Spleen (tissue), 11 donors: Measurements from ENCODE around the gene MPP2. TPM values are rescaled to one million over a fixed set of nuclear protein-coding genes. Genes with fewer than 3 reads are reported as not detected.

Source experiments
- DNase-seq: peaks from one replicate; pipeline ENCODE4 v3.0.0-alpha.2; 2020
- H3K27ac ChIP-seq, 8 donors: fragments of 200-600 bp; sonication (generic) in 7 of 8; 1 replicate in 4 of 8; 2 replicates in 4 of 8; pipeline versions ENCODE4 v1.5.0 to v1.8.0; 2016 to 2021; ENCODE audit warnings: inconsistent platforms in 4 of 8, mild to moderate bottlenecking in 4 of 8, moderate library complexity in 1 of 8
- H3K27me3 ChIP-seq, 7 donors: fragments of 200-600 bp; sonication (generic) in 6 of 7; replicated peaks in 1 of 7; 1 replicate in 4 of 7; 2 replicates in 3 of 7; pipeline versions ENCODE4 v1.5.0 to v1.8.0; 2016 to 2021; ENCODE audit warnings: inconsistent platforms in 3 of 7, mild to moderate bottlenecking in 1 of 7
- H3K36me3 ChIP-seq, 6 donors: fragments of 200-600 bp; sonication (generic) in 5 of 6; 1 replicate in 4 of 6; 2 replicates in 2 of 6; pipeline versions ENCODE4 v1.5.0 to v1.8.0; 2016 to 2021; ENCODE audit warnings: inconsistent platforms in 2 of 6
- H3K4me1 ChIP-seq, 6 donors: fragments of 200-600 bp; sonication (generic) in 5 of 6; 1 replicate in 3 of 6; 2 replicates in 3 of 6; pipeline versions ENCODE4 v1.5.0 to v1.8.0; 2016 to 2021; ENCODE audit warnings: inconsistent platforms in 3 of 6
- H3K4me3 ChIP-seq, 8 donors: fragments of 200-600 bp; sonication (generic) in 7 of 8; 1 replicate in 4 of 8; 2 replicates in 4 of 8; pipeline versions ENCODE4 v1.5.0 to v1.8.0; 2016 to 2021; ENCODE audit warnings: inconsistent platforms in 4 of 8, mild to moderate bottlenecking in 4 of 8, moderate library complexity in 2 of 8
- H3K9me3 ChIP-seq, 8 donors: fragments of 200-600 bp; sonication (generic) in 7 of 8; 1 replicate in 4 of 8; 2 replicates in 4 of 8; pipeline versions ENCODE4 v1.5.0 to v1.8.0; 2016 to 2021; ENCODE audit warnings: inconsistent platforms in 4 of 8
- CTCF ChIP-seq, 11 experiments: fragments of 200-600 bp in 7 of 11; fragments of 450-650 bp in 4 of 11; sonication (generic) in 4 of 11; IDR thresholded peaks in 8 of 11; conservative IDR thresholded peaks in 3 of 11; 1 replicate in 7 of 11; 2 replicates in 4 of 11; pipeline versions ENCODE4 v1.4.0 to v1.8.0; 2016 to 2021; ENCODE audit warnings: antibody characterized with exemption in 11 of 11, inconsistent platforms in 4 of 11, mild to moderate bottlenecking in 1 of 11
- POLR2A ChIP-seq, 3 donors: fragments of 450-650 bp; IDR thresholded peaks; one replicate each; pipeline ENCODE4 v1.5.1; 2017; ENCODE audit warnings: antibody characterized with exemption in 3 of 3, mild to moderate bottlenecking in 1 of 3
- POLR2AphosphoS5 ChIP-seq, 3 donors: sonication (generic); formaldehyde crosslinking; IDR thresholded peaks; one replicate each; pipeline ENCODE4 v1.5.1; 2017; ENCODE audit warnings: antibody characterized with exemption in 3 of 3
- WGBS, 5 donors: extraction: QIAGEN DNeasy Blood & Tissue Kit in 3 of 5; methylation state at CpG; one replicate each; pipeline versions ENCODE4 v1.1.5 to v1.1.7; 2013 to 2018; 5-methylcytosine and 5-hydroxymethylcytosine counted together
- intact Hi-C: fragments of 100-400 bp; cut with DNase I; formaldehyde crosslinking; loops from one replicate; pipeline ENCODE4 v1.15.0; 2023; ENCODE audit warnings: low total_unique reads
- polyA plus RNA-seq, 3 donors: library from polyadenylated mRNA; stranded (reverse); fragments of 200-250 nt; gene quantifications; one replicate each; pipeline ENCODE4 v1.2.1, GENCODE V29; 2013
- total RNA-seq, 7 donors: library from RNA; depleted of rRNA in 3 of 7; stranded (reverse); fragments of >200 nt in 3 of 7; fragmentation: NEBNext Ultra II Directional in 4 of 7; extraction: Animal tissue kit (Norgen Biotek cat#: 25700) in 4 of 7; gene quantifications; one replicate each; pipeline versions ENCODE4 v1.1.0 to v1.2.1, GENCODE V29; 2016 to 2021
- donor health status: healthy with polysubstance abuse.
- donor health status: DM: no; HTN: no; CAD: no; lungs with moderate emphysema.
- donor health status: DM: no; HTN: no; CAD: no.
- donor health status: Bipolar disorder and iron deficiency.
- donor health status: healthy.
- donor health status: DM: no; HTN: no; CAD: no.
- donor health status: DM: yes; HTN: yes; CAD: no.

MPP2 gene
- total and polyA plus RNA-seq, 10 donors, result 0.13 to 2.4 (median 0.92) TPM

- intact Hi-C loops, result no loop called here
- DNase-seq, result peak; percentile 34
Observed at GRCh38 chr17:43877031-43877430, 30.3 kb downstream of the MPP2 start.

GRCh38 chr17:43875476-43876147 is 31.7 kb downstream of the MPP2 start:
- intact Hi-C loops, result no loop called here
- H3K27ac ChIP-seq, result no peak overlapping the region
- peaks cover 0 to 14% (median 8%) of the 10 kb centered on the region in 6 donors for H3K4me1 ChIP-seq
- H3K27me3 ChIP-seq, result peaks cover 0 to 18% (median 0%) of the 10 kb centered on the region in 7 donors
- TF ChIP-seq POLR2AphosphoS5 (IDR thresholded peaks at IDR 0.05) (no peak), CTCF (IDR thresholded peaks at IDR 0.05 in 8 of 11, conservative IDR thresholded peaks at IDR 0.05 in 3 of 11) (no peak), POLR2A (IDR thresholded peaks at IDR 0.05) (no peak)
- no peaks in the 10 kb centered on the region for H3K36me3 ChIP-seq
- peak; percentile 33 for DNase-seq
- no peaks in the 10 kb centered on the region for H3K9me3 ChIP-seq
- 72 to 89% (median 84%) methylated on average over 3 of the region's 3 CpGs for WGBS, 5 donors
- H3K4me3 ChIP-seq, result no peak overlapping the region

More at GRCh38 chr17:43877031-43877430, 30.3 kb downstream of the MPP2 start:
- Histone ChIP-seq H3K4me1 (peaks cover 0 to 14% (median 8%) of the 10 kb centered on the region in 6 donors), H3K4me3 (no peak overlapping the region), H3K27ac (no peak overlapping the region), H3K36me3 (no peaks in the 10 kb centered on the region), H3K9me3 (no peaks in the 10 kb centered on the region), H3K27me3 (peaks cover 0 to 18% (median 0%) of the 10 kb centered on the region in 7 donors)
- TF ChIP-seq POLR2A (IDR thresholded peaks at IDR 0.05), result no peak
- no peak for TF ChIP-seq CTCF (IDR thresholded peaks at IDR 0.05 in 8 of 11, conservative IDR thresholded peaks at IDR 0.05 in 3 of 11)
- no peak for TF ChIP-seq POLR2AphosphoS5 (IDR thresholded peaks at IDR 0.05)
- WGBS, 5 donors, result 82 to 89% (median 86%) methylated on average over 7 of the region's 7 CpGs

- Histone ChIP-seq H3K4me3 (no peak overlapping the region), H3K27me3 (peaks cover 0 to 23% (median 0%) of the 10 kb centered on the region in 7 donors), H3K9me3 (no peaks in the 10 kb centered on the region), H3K4me1 (peaks cover 0 to 14% (median 8%) of the 10 kb centered on the region in 6 donors), H3K36me3 (no peaks in the 10 kb centered on the region), H3K27ac (no peak overlapping the region)
- no peak for TF ChIP-seq POLR2AphosphoS5 (IDR thresholded peaks at IDR 0.05)
- TF ChIP-seq CTCF (IDR thresholded peaks at IDR 0.05 in 8 of 11, conservative IDR thresholded peaks at IDR 0.05 in 3 of 11), result no peak
- TF ChIP-seq POLR2A (IDR thresholded peaks at IDR 0.05), result no peak
- no peak for DNase-seq
- WGBS, 5 donors, result 86 to 91% (median 87%) methylated on average over 3 of the region's 3 CpGs
- intact Hi-C loops, result no loop called here
Observed at GRCh38 chr17:43874293-43874692, 33.0 kb downstream of the MPP2 start.

- no peak for TF ChIP-seq CTCF (IDR thresholded peaks at IDR 0.05 in 8 of 11, conservative IDR thresholded peaks at IDR 0.05 in 3 of 11)
- no peak for TF ChIP-seq POLR2A (IDR thresholded peaks at IDR 0.05)
- TF ChIP-seq POLR2AphosphoS5 (IDR thresholded peaks at IDR 0.05), result no peak
- H3K9me3 ChIP-seq, result no peaks in the 10 kb centered on the region
- H3K4me3 ChIP-seq, result no peak overlapping the region
- no peaks in the 10 kb centered on the region for H3K36me3 ChIP-seq
- H3K4me1 ChIP-seq, result peaks cover 0 to 12% (median 8%) of the 10 kb centered on the region in 6 donors
- DNase-seq, result no peak
- WGBS, 5 donors, result 66 to 78% (median 73%) methylated on average over 6 of the region's 6 CpGs
- peaks cover 0 to 20% (median 0%) of the 10 kb centered on the region in 7 donors for H3K27me3 ChIP-seq
- H3K27ac ChIP-seq, result no peak overlapping the region
- intact Hi-C loops, result no loop called here
Observed at GRCh38 chr17:43873815-43874214, 33.5 kb downstream of the MPP2 start.
